Activated naive CD4-positive, alpha-beta T cell treated with anti-CD3 and anti-CD28 coated beads, Interleukin-2, amount 10 ng/mL, durations not matched to agents 7 days and 5 days (primary cell): ENCODE data around the gene RSPH3.

Source experiments
- CTCF ChIA-PET: fragments of 350-600 bp; sonication (Branson Sonifier 250); formaldehyde crosslinking; loops from one replicate; lab custom pipeline; 2021; ENCODE audit warnings: antibody characterized with exemption; lab: Charles Lee
- DNase-seq: peaks from one replicate; pipeline ENCODE4 v3.0.0-alpha.2; 2020
- H3K27ac Mint-ChIP-seq: one replicate; pipeline ENCODE4 v1.8.0; 2021; ENCODE audit warnings: mild to moderate bottlenecking, moderate library complexity, mixed read lengths
- H3K27me3 Mint-ChIP-seq: one replicate; pipeline ENCODE4 v1.8.0; 2021; ENCODE audit warnings: mild to moderate bottlenecking, mixed read lengths
- H3K36me3 Mint-ChIP-seq: one replicate; pipeline ENCODE4 v1.8.0; 2021; ENCODE audit warnings: mixed read lengths
- H3K4me1 Mint-ChIP-seq: one replicate; pipeline ENCODE4 v1.8.0; 2021; ENCODE audit warnings: mixed read lengths
- H3K4me3 Mint-ChIP-seq: one replicate; pipeline ENCODE4 v1.8.0; 2021; ENCODE audit warnings: mild to moderate bottlenecking, moderate library complexity, mixed read lengths
- H3K9me3 Mint-ChIP-seq: one replicate; pipeline ENCODE4 v1.8.0; 2021; ENCODE audit warnings: mixed read lengths

Gene RSPH3, protein sequence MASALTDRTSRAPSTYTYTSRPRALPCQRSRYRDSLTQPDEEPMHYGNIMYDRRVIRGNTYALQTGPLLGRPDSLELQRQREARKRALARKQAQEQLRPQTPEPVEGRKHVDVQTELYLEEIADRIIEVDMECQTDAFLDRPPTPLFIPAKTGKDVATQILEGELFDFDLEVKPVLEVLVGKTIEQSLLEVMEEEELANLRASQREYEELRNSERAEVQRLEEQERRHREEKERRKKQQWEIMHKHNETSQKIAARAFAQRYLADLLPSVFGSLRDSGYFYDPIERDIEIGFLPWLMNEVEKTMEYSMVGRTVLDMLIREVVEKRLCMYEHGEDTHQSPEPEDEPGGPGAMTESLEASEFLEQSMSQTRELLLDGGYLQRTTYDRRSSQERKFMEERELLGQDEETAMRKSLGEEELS

DNA sequence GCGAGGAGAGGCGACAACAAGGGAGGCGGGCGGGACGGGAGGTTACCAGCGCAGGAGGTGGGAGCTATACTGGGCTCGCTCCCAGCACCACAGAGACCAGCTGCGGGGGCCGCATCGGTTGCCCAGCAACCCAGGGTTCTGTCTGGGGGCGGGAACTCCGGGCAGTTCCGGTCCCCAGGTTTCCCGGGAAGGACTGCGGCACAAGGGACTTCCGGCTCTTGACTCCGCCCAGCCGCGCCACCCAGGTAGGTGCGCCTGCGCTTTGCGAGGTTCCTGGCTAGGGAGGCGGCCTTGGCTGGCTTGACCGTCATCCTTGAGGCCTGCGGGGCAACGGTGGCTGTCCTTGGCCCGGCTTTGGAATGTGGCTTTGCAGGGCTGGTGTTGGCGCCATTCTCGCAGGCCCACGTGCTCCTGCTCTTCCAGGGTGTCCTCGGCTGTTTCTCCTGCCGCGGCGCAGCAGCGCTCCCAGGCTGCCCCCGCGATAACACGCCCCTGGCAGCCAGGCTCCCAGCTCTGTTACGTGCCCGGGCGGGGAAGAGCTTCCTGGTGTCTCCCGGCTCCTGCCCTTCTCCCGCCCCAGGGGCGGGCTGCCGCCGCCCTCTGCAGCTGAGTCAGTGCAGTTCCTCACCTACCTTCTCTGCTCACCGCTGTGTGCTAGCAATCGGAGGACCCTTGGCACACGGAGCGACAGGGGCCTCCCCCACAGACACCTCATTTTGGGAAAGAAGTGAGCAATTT, at the start of gene RSPH3:
TSS of gene RSPH3 (minus strand) at position 537 of the 738 bp plus-strand sequence. CDS start 652 bp downstream, outside the sequence.
- Mint-ChIP-seq H3K4me3 (peak within 1 kb of the TSS; percentile 87), H3K4me1 (peaks cover 25% of the 10 kb centered on the region), H3K27me3 (peaks cover 10% of the 10 kb centered on the region), H3K27ac (peak within 1 kb of the TSS; percentile 82), H3K9me3 (no peaks in the 10 kb centered on the region), H3K36me3 (no peaks in the 10 kb centered on the region)
- DNase-seq = peak; percentile 94
- CTCF ChIA-PET = interaction anchor here (0.8 to 15.1 kb wide), 8 partner anchors 9 to 296 kb away, joined by 3 to 317 read pairs (median 4); no protein-coding TSS in a partner anchor

DNA sequence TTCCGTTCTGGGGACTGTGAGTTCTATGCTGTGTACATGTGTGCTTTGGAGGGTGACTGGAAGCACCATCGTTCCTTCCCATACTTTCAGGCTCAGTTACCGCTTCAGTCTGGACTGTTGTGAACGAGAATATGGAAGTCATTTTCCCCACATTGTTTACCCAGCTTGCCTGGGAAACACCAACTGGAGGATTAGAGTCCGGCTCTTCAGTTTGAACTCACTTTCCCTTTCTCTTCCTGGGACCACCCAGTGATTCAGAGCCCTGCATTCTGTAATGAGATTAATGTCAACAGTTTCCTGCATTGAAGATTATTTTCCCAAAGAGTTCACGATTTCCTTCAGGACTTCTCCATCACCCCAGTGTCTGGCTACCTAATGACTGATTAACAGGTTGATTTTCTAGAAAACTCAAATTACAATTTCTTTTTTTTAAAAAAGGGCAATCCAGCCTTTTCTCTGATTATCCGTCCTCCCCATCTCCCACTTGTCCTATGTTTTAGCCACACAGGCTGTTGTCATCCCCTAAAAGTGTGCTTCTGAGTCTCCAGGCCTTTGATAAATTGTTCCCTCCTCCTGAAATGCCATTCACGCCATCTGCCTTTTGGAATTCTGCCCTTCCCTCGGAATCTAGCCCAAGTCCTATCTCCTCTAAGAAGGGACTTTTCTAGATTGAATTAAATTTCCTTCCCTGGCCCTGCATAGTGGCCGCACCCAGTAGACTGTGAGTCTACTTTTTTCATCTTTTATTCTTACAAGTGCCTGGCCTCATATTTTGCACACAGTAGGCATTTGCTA, 48.1 kb upstream of the RSPH3 start:
- peaks cover 28% of the 10 kb centered on the region for H3K4me1 Mint-ChIP-seq
- H3K36me3 Mint-ChIP-seq = peaks cover 18% of the 10 kb centered on the region
- H3K27me3 Mint-ChIP-seq = peaks cover 4% of the 10 kb centered on the region
- DNase-seq = no peak
- H3K4me3 Mint-ChIP-seq = no peak overlapping the region
- CTCF ChIA-PET = no interaction called here
- peak overlapping the region; percentile 53 for H3K27ac Mint-ChIP-seq
- no peaks in the 10 kb centered on the region for H3K9me3 Mint-ChIP-seq

DNA sequence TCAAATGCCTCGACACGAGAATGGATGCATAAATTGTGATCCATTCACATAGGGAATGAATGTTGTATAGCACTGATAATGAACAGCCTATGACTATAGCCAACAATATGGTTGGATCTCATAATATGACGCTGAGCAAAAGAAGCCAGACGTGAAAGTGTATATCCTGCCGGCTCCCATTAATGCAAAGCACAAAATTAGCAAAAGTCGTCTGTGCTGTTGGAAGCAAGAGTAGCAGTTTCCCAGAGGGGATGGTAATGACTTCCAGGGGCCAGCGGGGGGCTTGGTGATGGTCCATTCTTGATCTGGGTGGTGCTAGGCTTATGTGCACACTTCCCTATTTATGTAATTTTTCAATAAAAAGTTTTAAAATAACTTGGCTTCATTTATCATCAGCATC, 45.8 kb upstream of the RSPH3 start:
- Mint-ChIP-seq H3K27ac (peak overlapping the region; percentile 98), H3K27me3 (no peaks in the 10 kb centered on the region), H3K9me3 (no peaks in the 10 kb centered on the region), H3K4me3 (peak overlapping the region; percentile 96), H3K36me3 (peaks cover 41% of the 10 kb centered on the region), H3K4me1 (peaks cover 50% of the 10 kb centered on the region)
- CTCF ChIA-PET = interaction anchor here (0.8 to 11.4 kb wide), 3 partner anchors 48 to 60 kb away, joined by 3 to 234 read pairs (median 4); no protein-coding TSS in a partner anchor
- no peak for DNase-seq

DNA sequence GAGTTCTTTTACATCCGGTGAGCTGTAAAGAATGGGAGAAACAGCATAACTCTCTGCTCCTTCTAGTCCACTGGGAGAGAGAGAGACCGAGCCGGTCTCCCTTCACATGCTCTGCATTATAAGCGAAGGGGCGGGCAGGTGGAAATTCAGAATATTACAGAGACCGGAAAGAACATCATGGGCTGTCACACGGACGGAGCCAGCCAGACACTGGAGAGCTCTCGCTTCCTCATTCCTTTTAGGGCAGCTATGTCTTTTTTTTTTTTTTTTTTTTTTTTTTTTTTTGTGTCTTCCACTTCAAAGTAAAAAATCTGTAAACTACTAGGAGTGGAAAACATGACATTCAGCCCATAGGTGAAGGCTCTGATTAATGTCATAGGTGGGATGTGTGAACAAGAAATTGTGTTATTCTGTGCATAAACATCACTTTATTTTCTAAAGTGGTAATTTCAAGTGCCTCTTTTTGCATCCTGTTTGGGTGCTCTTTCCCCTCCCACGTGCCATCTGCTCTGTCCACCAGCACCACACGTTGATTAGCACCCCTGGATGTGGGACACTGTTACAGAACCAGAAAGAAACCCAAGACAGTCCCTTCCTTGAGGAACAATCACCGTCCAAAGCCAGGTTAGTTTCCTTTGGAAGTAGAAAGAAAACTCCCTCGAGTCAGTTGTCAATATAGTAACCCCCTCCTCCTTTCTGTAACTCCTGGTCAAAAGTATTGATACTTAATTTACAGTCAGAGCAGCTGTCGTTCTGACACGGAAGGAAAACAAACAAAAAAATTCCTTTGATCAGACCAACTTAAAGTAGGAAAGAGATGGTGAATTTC, 45.1 kb upstream of the RSPH3 start, which contains the start of gene TAGAP:
TSS of gene TAGAP (minus strand) at position 93 of the 829 bp plus-strand sequence. CDS start 845 bp downstream, outside the sequence.
- Mint-ChIP-seq H3K9me3 (no peaks in the 10 kb centered on the region), H3K4me3 (peak within 1 kb of the TSS; percentile 96), H3K27ac (peak within 1 kb of the TSS; percentile 98), H3K4me1 (peaks cover 57% of the 10 kb centered on the region), H3K36me3 (peaks cover 48% of the 10 kb centered on the region), H3K27me3 (no peaks in the 10 kb centered on the region)
- CTCF ChIA-PET = interaction anchor here (0.6 to 11.4 kb wide), 8 partner anchors 10 to 60 kb away, joined by 3 to 234 read pairs (median 4); no protein-coding TSS in a partner anchor
- DNase-seq = peak; percentile 93

DNA sequence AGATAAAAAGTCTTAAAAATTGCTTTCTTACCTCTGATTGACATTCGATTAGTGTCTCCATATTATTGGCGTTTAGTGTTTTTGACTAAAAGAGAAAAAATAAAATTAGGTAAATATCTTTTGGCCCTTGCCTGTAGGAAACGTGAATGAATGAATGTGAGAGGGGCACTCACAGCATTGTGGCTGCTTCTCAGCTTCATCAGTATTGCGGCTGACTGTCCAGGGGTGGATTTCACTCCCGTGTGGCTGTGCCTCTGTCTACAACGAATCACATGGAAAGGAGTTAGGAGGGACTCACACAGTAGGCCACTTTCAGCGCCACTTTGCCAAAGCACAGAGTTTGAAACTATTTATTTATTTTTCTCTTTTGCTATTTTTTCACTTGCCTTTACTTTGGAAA, 43.9 kb upstream of the RSPH3 start:
- Mint-ChIP-seq H3K4me3 (peak overlapping the region; percentile 96), H3K27me3 (no peaks in the 10 kb centered on the region), H3K27ac (peak overlapping the region; percentile 98), H3K9me3 (no peaks in the 10 kb centered on the region), H3K36me3 (peaks cover 59% of the 10 kb centered on the region), H3K4me1 (peaks cover 68% of the 10 kb centered on the region)
- DNase-seq = peak; percentile 50
- CTCF ChIA-PET = interaction anchor here (0.6 to 11.4 kb wide), 11 partner anchors 9 to 91 kb away, joined by 3 to 234 read pairs (median 5); no protein-coding TSS in a partner anchor

DNA sequence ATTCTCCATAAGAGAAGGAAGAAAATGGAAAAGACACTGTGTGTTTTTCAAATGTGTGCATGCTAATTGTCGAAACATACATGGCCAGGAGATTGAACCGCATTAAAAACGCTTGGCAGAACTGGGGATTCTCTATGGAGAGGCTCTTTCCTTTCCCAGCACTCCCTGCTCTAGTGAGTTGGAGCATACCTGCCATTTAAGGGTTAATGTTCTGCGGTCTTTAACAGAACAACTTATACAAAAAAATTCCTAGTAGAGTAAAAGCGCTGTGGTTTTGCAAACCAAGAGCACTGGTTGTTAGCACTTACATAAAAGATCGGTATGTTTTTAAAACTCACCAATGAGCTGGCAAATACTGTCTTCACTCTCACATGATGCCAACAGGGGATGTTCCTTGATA, 43.2 kb upstream of the RSPH3 start:
- H3K9me3 Mint-ChIP-seq = no peaks in the 10 kb centered on the region
- peak overlapping the region; percentile 98 for H3K27ac Mint-ChIP-seq
- peak overlapping the region; percentile 96 for H3K4me3 Mint-ChIP-seq
- peaks cover 60% of the 10 kb centered on the region for H3K36me3 Mint-ChIP-seq
- H3K4me1 Mint-ChIP-seq = peaks cover 67% of the 10 kb centered on the region
- H3K27me3 Mint-ChIP-seq = no peaks in the 10 kb centered on the region
- CTCF ChIA-PET = interaction anchor here (0.6 to 11.4 kb wide), 15 partner anchors 9 to 135 kb away, joined by 3 to 234 read pairs (median 4); no protein-coding TSS in a partner anchor
- DNase-seq = peak; percentile 57

DNA sequence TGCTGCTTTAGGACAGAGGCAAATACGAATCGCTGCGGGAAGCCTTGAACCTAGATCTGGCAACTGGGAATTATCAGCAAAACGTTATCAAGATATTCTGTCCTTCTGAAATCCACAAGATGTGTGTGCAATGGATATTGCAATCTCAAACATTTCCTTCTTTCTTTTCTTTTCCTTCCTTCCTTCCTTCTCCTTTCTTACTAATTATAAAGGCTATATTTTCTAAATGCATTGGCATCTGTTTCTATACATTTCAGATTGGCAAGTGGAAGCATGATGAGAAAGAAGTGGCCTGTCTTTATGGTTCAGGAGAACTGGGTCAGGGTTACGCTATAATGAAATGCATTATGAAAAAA, 42.8 kb upstream of the RSPH3 start:
- peaks cover 63% of the 10 kb centered on the region for H3K36me3 Mint-ChIP-seq
- H3K27ac Mint-ChIP-seq = peak overlapping the region; percentile 98
- peak overlapping the region; percentile 96 for H3K4me3 Mint-ChIP-seq
- CTCF ChIA-PET = interaction anchor here (0.7 to 11.4 kb wide), 15 partner anchors 10 to 270 kb away, joined by 3 to 234 read pairs (median 4); no protein-coding TSS in a partner anchor
- H3K4me1 Mint-ChIP-seq = peaks cover 67% of the 10 kb centered on the region
- no peak for DNase-seq
- H3K9me3 Mint-ChIP-seq = no peaks in the 10 kb centered on the region
- H3K27me3 Mint-ChIP-seq = no peaks in the 10 kb centered on the region

DNA sequence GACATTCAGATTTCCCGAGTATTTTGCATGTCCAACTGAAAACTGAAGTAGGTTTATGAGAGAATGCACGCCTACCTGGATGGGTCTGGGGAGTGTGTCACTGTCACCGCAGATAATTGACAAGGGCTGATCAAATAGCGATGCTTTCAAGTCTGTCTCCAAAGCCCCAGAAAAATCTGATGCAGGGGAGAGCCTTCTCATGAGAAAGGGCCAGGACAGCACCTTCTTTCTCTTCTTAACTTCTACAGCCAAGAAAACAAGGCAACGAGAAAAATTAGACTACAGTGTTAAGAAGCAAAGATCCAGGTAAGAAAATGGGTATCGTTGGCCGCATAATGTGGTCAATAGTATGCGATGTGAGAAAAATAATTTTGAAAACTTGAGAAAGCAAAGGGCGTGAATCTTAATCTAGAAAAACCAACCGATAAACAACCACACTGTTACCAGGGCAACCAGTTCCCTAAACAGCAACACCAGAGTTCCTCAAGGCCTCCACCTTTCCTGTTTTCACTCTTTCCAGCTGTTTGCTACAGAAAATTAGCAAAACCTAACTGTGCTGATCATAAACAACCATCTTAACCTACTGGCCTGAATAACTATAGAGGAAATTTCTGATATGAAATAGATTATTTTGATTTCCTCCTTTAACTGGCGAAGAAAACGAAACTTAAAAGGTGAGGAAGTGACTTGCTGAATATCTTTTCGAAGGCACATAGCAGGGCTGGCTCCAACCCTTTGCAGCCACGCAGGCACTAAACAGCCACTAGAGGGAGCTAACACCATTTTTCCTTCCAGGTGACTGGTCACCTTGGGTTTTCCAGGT, 42.2 kb upstream of the RSPH3 start:
- H3K4me1 Mint-ChIP-seq = peaks cover 66% of the 10 kb centered on the region
- CTCF ChIA-PET = interaction anchor here (0.8 to 11.4 kb wide), 14 partner anchors 10 to 270 kb away, joined by 3 to 234 read pairs (median 4); no protein-coding TSS in a partner anchor
- peak overlapping the region; percentile 96 for H3K4me3 Mint-ChIP-seq
- peak overlapping the region; percentile 98 for H3K27ac Mint-ChIP-seq
- H3K9me3 Mint-ChIP-seq = no peaks in the 10 kb centered on the region
- peak; percentile 83 for DNase-seq
- peaks cover 68% of the 10 kb centered on the region for H3K36me3 Mint-ChIP-seq
- H3K27me3 Mint-ChIP-seq = no peaks in the 10 kb centered on the region

DNA sequence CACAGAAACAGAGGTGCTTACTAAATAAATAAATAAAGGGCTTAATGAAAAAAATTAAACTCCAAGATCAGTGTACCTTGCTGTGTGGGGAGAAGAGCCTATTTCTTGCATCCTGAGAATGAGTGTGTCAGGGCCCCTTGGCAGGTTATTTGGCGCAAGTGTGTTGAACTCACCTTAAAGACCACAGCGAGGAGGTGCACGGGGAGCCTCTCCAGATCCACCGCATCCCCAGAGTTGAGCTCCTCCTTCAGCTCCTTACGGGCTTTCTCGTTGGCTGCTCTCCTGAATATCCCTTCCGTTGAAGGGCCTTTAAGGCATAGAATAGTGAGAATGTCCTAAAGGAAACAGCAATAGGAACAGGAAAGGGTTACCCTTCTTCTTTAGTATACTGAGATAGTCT, 41.2 kb upstream of the RSPH3 start:
- Mint-ChIP-seq H3K4me1 (peaks cover 63% of the 10 kb centered on the region), H3K9me3 (no peaks in the 10 kb centered on the region), H3K27me3 (no peaks in the 10 kb centered on the region), H3K36me3 (peaks cover 77% of the 10 kb centered on the region), H3K4me3 (peak overlapping the region; percentile 96), H3K27ac (peak overlapping the region; percentile 98)
- CTCF ChIA-PET = interaction anchor here (1.8 to 11.4 kb wide), 4 partner anchors 31 to 94 kb away, joined by 4 to 234 read pairs (median 23); no protein-coding TSS in a partner anchor
- no peak for DNase-seq

DNA sequence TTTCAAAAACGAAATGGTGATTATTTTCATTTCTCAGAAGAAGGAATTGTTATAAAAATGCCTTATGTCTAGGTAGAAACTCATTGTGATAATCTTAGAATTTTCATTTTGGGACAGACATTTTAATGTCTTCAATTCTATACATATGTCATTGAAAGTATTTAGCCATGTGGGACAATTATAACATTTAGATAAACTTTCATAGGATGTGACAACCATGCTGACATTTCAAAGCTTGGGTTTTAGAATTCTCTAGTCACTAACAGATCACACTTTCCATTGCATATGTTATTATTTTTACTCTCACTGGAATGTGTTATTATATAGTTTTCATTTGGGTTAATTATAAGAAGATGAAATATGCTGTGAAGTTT, 39.9 kb upstream of the RSPH3 start:
- H3K27me3 Mint-ChIP-seq = no peaks in the 10 kb centered on the region
- peak overlapping the region; percentile 98 for H3K27ac Mint-ChIP-seq

DNA sequence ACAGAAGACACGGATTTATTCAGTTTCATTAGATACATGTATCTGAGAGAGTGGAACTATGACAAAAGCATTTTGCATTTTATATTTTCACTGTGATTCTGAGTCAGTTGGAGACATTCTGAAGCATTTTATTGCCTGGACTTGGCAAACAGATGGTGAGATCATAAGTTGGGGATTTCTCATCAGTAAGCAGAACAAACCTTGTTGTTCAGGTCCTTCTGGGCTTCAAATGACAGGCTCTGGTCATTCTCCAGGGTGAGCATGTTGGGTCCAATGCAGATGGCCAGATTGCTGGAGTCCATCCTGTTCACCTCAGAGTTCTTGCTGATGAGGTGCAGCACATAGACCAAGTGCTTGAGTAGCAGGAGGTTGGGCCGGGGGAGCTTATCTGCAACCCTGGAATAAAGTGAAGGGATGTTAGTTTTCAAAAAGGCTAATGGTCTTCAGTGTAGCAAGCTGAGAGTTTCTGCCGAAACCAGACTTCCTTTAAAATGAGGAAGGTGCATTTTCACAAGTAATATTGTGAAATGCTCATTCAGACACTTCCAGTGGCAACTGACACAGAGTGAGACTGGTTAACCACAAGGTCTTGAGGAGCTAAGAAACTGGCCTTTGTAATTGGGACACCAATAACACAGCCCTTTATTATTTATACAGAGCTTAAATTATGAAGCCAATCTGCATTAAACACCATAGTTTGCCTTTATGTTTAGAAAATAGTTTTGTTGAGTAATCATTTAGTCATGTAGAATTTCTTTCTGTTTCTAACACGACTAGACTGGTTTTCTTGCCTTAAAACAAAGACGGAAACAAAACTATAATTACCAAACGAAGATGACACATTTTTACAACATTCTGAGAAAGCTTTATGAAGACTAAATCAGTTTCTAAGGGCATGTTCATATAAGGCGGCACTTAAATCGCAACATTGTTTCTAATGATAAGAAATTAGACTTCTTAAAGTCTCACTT, 39.2 kb upstream of the RSPH3 start:
- no peak for DNase-seq
- H3K27ac Mint-ChIP-seq = peak overlapping the region; percentile 98
- peaks cover 87% of the 10 kb centered on the region for H3K36me3 Mint-ChIP-seq
- no peaks in the 10 kb centered on the region for H3K9me3 Mint-ChIP-seq
- CTCF ChIA-PET = interaction anchor here (0.6 to 11.4 kb wide), 8 partner anchors 21 to 418 kb away, joined by 3 to 234 read pairs (median 6); no protein-coding TSS in a partner anchor
- peaks cover 57% of the 10 kb centered on the region for H3K4me1 Mint-ChIP-seq
- H3K27me3 Mint-ChIP-seq = no peaks in the 10 kb centered on the region
- peak overlapping the region; percentile 67 for H3K4me3 Mint-ChIP-seq

More for the DNA sequence above, 39.9 kb upstream of the RSPH3 start:
- Mint-ChIP-seq H3K9me3 (no peaks in the 10 kb centered on the region), H3K4me1 (peaks cover 57% of the 10 kb centered on the region), H3K36me3 (peaks cover 90% of the 10 kb centered on the region), H3K4me3 (peak overlapping the region; percentile 67)
- no peak for DNase-seq
- CTCF ChIA-PET = interaction anchor here (0.6 to 11.4 kb wide), 9 partner anchors 22 to 419 kb away, joined by 3 to 234 read pairs (median 7); no protein-coding TSS in a partner anchor
